WTC11 (cell line): ENCODE results near the gene CTRL. TPM values are rescaled to one million over a fixed set of nuclear protein-coding genes. Genes with fewer than 3 reads are reported as not detected.

Source experiments
- ATAC-seq: fragments of 200-7000 bp; cut with Tn5 transposase; 2 replicates; pipeline ENCODE4 v1.10.0; 2021; ENCODE audit warnings: mild to moderate bottlenecking, moderate library complexity
- CTCF ChIA-PET: fragments of 300-600 bp; sonication (Branson Sonifier 250); formaldehyde crosslinking; loops from one replicate; lab custom pipeline; 2021; ENCODE audit warnings: antibody characterized with exemption; lab: Charles Lee
- POLR2A ChIA-PET: fragments of 350-600 bp; sonication (Branson Sonifier 250); formaldehyde crosslinking; loops from one replicate; lab custom pipeline; 2021; ENCODE audit warnings: antibody characterized with exemption; lab: Charles Lee
- DNase-seq: peaks from one replicate; pipeline ENCODE4 v3.0.0; 2021; ENCODE audit warnings: low spot score
- H3K27ac Mint-ChIP-seq: 2 replicates; pipeline ENCODE4 v1.8.0; 2021; ENCODE audit warnings: mixed read lengths
- H3K27me3 Mint-ChIP-seq: 2 replicates; pipeline ENCODE4 v1.8.0; 2021; ENCODE audit warnings: low read depth, mild to moderate bottlenecking, moderate library complexity, mixed read lengths
- H3K36me3 Mint-ChIP-seq: 2 replicates; pipeline ENCODE4 v1.8.0; 2021; ENCODE audit warnings: mixed read lengths
- H3K4me1 Mint-ChIP-seq: 2 replicates; pipeline ENCODE4 v1.8.0; 2022; ENCODE audit warnings: mixed read lengths
- H3K4me3 Mint-ChIP-seq: 2 replicates; pipeline ENCODE4 v1.8.0; 2021; ENCODE audit warnings: mild to moderate bottlenecking, moderate library complexity, mixed read lengths
- H3K9me3 Mint-ChIP-seq: 2 replicates; pipeline ENCODE4 v1.8.0; 2021; ENCODE audit warnings: mixed read lengths
- CBFB ChIP-seq: sonication (generic); formaldehyde crosslinking; IDR thresholded peaks from 2 replicates; pipeline ENCODE4 v1.8.1; 2022; ENCODE audit warnings: mild to moderate bottlenecking, low read depth, missing genetic modification reagents
- ELF4 ChIP-seq: sonication (generic); formaldehyde crosslinking; IDR thresholded peaks from 2 replicates; pipeline ENCODE4 v1.8.1; 2022; ENCODE audit warnings: low read depth, mild to moderate bottlenecking, moderate library complexity, missing genetic modification reagents
- GABPB1 ChIP-seq: sonication (generic); formaldehyde crosslinking; IDR thresholded peaks from 2 replicates; pipeline ENCODE4 v1.8.1; 2023; ENCODE audit warnings: mild to moderate bottlenecking, missing genetic modification reagents
- HMGA2 ChIP-seq: fragments of 250-450 bp; sonication (Bioruptor Pico); IDR thresholded peaks from 2 replicates; pipeline ENCODE4 v1.4.0; 2021; ENCODE audit warnings: mild to moderate bottlenecking, moderate library complexity
- KAT7 ChIP-seq: sonication (generic); formaldehyde crosslinking; IDR thresholded peaks from 2 replicates; pipeline ENCODE4 v1.8.1; 2023; ENCODE audit warnings: missing genetic modification reagents, mild to moderate bottlenecking, borderline replicate concordance
- MXD4 ChIP-seq: fragments of 250-450 bp; sonication (Bioruptor Pico); IDR thresholded peaks from 2 replicates; pipeline ENCODE4 v1.8.0; 2021; ENCODE audit warnings: mild to moderate bottlenecking, moderate library complexity, borderline replicate concordance
- NFYB ChIP-seq: sonication (generic); formaldehyde crosslinking; conservative IDR thresholded peaks from 2 replicates; pipeline ENCODE4 v1.8.0; 2022; ENCODE audit warnings: low read depth, missing genetic modification reagents
- NR1H2 ChIP-seq: sonication (generic); formaldehyde crosslinking; IDR thresholded peaks from 2 replicates; pipeline ENCODE4 v1.9.0; 2021; ENCODE audit warnings: mild to moderate bottlenecking, moderate library complexity, missing genetic modification reagents
- NR2C2 ChIP-seq: sonication (generic); formaldehyde crosslinking; IDR thresholded peaks from 2 replicates; pipeline ENCODE4 v1.8.0; 2022; ENCODE audit warnings: mild to moderate bottlenecking, missing genetic modification reagents
- RORB ChIP-seq: fragments of 250-450 bp; sonication (Bioruptor Pico); IDR thresholded peaks from 2 replicates; pipeline ENCODE4 v1.9.0; 2021; ENCODE audit warnings: mild to moderate bottlenecking
- TCF7 ChIP-seq: sonication (generic); formaldehyde crosslinking; IDR thresholded peaks from 2 replicates; pipeline ENCODE4 v1.8.0; 2022; ENCODE audit warnings: mild to moderate bottlenecking, low read depth, missing genetic modification reagents, moderate library complexity
- ZBTB21 ChIP-seq: sonication (generic); formaldehyde crosslinking; IDR thresholded peaks from 2 replicates; pipeline ENCODE4 v1.8.1; 2023; ENCODE audit warnings: mild to moderate bottlenecking, missing genetic modification reagents, borderline replicate concordance
- ZNF232 ChIP-seq: sonication (generic); formaldehyde crosslinking; IDR thresholded peaks from 2 replicates; pipeline ENCODE4 v1.8.0; 2022; ENCODE audit warnings: mild to moderate bottlenecking, missing genetic modification reagents
- total RNA-seq: library from RNA; stranded (reverse); gene quantifications from 3 replicates; pipeline ENCODE4 v1.2.3, GENCODE V29; 2021
- TF ChIP-seq, protein P1 (sequence below): sonication (generic); formaldehyde crosslinking; IDR thresholded peaks from 2 replicates; pipeline ENCODE4 v1.8.0; 2022; ENCODE audit warnings: mild to moderate bottlenecking, missing genetic modification reagents
- TF ChIP-seq, protein P2 (sequence below): sonication (generic); formaldehyde crosslinking; IDR thresholded peaks from 2 replicates; pipeline ENCODE4 v1.8.1; 2022; ENCODE audit warnings: low read depth, missing genetic modification reagents, borderline replicate concordance
- TF ChIP-seq, protein P3 (sequence below): sonication (generic); formaldehyde crosslinking; IDR thresholded peaks from 2 replicates; pipeline ENCODE4 v1.8.0; 2023; ENCODE audit warnings: missing genetic modification reagents, mild to moderate bottlenecking, borderline replicate concordance
- TF ChIP-seq, protein P4 (sequence below): fragments of 200-600 bp; IDR thresholded peaks from 2 replicates; pipeline ENCODE4 v1.8.0; 2022; ENCODE audit warnings: antibody characterized with exemption
- TF ChIP-seq, protein P5 (sequence below): sonication (generic); formaldehyde crosslinking; conservative IDR thresholded peaks from 2 replicates; pipeline ENCODE4 v1.8.1; 2023; ENCODE audit warnings: mild to moderate bottlenecking, low read depth, missing genetic modification reagents, moderate library complexity
- TF ChIP-seq, protein P6 (sequence below): sonication (generic); formaldehyde crosslinking; IDR thresholded peaks from 2 replicates; pipeline ENCODE4 v1.8.0; 2022; ENCODE audit warnings: mild to moderate bottlenecking, missing genetic modification reagents
- TF ChIP-seq, protein P7 (sequence below): sonication (generic); formaldehyde crosslinking; IDR thresholded peaks from 2 replicates; pipeline ENCODE4 v1.8.0; 2022; ENCODE audit warnings: mild to moderate bottlenecking, missing genetic modification reagents

CTRL gene
- total RNA-seq, 1 experiment from 2014 or later: 2.8 TPM

DNA sequence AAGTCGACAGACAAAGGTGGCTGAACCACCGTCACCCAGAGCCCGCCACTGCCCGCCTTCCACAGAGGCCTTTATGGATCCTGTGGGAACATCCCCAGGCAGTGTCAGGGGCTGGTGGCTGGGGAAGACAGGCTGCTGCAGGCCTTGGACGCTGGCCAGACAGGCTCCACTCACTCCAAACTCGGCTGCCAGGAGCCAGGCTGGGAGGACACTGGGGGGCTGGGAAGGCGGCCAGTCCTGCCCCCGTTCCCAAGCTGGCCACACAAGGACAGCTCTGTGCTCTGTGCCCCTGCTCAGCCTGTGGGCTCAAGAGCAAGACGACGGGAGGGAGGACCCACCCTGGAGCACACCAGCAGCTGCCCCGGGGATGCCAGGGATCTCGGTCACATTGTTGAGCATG is 19.8 kb upstream of the CTRL start:
- H3K9me3 Mint-ChIP-seq: no peaks in the 10 kb centered on the region
- CTCF ChIA-PET: interaction anchor here (0.7 kb wide), 1 partner anchor 11 kb away, joined by 3 read pairs; no protein-coding TSS in a partner anchor
- H3K36me3 Mint-ChIP-seq: peaks cover 40% of the 10 kb centered on the region
- no peak for ATAC-seq
- H3K27me3 Mint-ChIP-seq: no peaks in the 10 kb centered on the region
- TF ChIP-seq ELF4 (CRISPR knock-in tag): no peak
- TF ChIP-seq, all 79 proteins: peak for 0
- POLR2A ChIA-PET: no interaction called here
- Mint-ChIP-seq H3K4me3 (no peak overlapping the region), H3K4me1 (no peaks in the 10 kb centered on the region), H3K27ac (no peak overlapping the region)
- DNase-seq: no peak

DNA sequence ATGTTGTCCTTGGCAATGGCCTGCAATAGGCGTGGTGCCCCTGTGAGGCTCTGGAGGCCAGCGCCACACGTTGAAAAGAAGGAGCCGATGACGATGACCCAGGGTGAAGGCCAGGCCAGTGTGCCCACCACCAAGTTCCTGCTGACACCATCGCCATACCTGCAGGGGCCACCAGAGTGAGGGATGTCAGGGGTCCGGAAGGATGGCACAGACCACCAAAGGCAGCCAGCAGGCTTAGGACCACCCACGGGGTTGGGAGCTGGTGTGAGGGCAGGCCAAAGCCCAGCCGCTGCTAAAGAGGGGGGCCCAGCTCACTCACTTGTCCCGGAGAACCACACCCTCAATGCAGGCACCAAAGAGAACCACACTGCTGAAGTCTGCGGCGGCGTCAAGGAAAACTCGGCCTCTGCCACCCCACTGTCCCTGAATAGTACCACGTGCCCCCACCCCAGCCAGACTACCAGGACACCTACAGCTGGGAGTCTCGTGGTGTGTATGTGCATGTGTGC is 18.7 kb upstream of the CTRL start:
- DNase-seq (no peak), ATAC-seq (no peak)
- H3K9me3 Mint-ChIP-seq: no peaks in the 10 kb centered on the region
- CTCF ChIA-PET: interaction anchor here (1.1 kb wide), 3 partner anchors 8 to 134 kb away, joined by 3 to 4 read pairs (median 3); no protein-coding TSS in a partner anchor
- H3K27me3 Mint-ChIP-seq: no peaks in the 10 kb centered on the region
- POLR2A ChIA-PET: no interaction called here
- TF ChIP-seq, protein P1, sequence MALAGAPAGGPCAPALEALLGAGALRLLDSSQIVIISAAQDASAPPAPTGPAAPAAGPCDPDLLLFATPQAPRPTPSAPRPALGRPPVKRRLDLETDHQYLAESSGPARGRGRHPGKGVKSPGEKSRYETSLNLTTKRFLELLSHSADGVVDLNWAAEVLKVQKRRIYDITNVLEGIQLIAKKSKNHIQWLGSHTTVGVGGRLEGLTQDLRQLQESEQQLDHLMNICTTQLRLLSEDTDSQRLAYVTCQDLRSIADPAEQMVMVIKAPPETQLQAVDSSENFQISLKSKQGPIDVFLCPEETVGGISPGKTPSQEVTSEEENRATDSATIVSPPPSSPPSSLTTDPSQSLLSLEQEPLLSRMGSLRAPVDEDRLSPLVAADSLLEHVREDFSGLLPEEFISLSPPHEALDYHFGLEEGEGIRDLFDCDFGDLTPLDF (CRISPR knock-in tag): no peak
- no peak for TF ChIP-seq MXD4 (CRISPR knock-in tag)
- no peak for TF ChIP-seq HMGA2
- no peak for TF ChIP-seq CBFB
- TF ChIP-seq NR2C2 (CRISPR knock-in tag): no peak
- TF ChIP-seq, protein P2, sequence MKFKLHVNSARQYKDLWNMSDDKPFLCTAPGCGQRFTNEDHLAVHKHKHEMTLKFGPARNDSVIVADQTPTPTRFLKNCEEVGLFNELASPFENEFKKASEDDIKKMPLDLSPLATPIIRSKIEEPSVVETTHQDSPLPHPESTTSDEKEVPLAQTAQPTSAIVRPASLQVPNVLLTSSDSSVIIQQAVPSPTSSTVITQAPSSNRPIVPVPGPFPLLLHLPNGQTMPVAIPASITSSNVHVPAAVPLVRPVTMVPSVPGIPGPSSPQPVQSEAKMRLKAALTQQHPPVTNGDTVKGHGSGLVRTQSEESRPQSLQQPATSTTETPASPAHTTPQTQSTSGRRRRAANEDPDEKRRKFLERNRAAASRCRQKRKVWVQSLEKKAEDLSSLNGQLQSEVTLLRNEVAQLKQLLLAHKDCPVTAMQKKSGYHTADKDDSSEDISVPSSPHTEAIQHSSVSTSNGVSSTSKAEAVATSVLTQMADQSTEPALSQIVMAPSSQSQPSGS: no peak
- TF ChIP-seq, protein P3, sequence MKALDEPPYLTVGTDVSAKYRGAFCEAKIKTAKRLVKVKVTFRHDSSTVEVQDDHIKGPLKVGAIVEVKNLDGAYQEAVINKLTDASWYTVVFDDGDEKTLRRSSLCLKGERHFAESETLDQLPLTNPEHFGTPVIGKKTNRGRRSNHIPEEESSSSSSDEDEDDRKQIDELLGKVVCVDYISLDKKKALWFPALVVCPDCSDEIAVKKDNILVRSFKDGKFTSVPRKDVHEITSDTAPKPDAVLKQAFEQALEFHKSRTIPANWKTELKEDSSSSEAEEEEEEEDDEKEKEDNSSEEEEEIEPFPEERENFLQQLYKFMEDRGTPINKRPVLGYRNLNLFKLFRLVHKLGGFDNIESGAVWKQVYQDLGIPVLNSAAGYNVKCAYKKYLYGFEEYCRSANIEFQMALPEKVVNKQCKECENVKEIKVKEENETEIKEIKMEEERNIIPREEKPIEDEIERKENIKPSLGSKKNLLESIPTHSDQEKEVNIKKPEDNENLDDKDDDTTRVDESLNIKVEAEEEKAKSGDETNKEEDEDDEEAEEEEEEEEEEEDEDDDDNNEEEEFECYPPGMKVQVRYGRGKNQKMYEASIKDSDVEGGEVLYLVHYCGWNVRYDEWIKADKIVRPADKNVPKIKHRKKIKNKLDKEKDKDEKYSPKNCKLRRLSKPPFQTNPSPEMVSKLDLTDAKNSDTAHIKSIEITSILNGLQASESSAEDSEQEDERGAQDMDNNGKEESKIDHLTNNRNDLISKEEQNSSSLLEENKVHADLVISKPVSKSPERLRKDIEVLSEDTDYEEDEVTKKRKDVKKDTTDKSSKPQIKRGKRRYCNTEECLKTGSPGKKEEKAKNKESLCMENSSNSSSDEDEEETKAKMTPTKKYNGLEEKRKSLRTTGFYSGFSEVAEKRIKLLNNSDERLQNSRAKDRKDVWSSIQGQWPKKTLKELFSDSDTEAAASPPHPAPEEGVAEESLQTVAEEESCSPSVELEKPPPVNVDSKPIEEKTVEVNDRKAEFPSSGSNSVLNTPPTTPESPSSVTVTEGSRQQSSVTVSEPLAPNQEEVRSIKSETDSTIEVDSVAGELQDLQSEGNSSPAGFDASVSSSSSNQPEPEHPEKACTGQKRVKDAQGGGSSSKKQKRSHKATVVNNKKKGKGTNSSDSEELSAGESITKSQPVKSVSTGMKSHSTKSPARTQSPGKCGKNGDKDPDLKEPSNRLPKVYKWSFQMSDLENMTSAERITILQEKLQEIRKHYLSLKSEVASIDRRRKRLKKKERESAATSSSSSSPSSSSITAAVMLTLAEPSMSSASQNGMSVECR (CRISPR knock-in tag): no peak
- TF ChIP-seq ZNF232 (CRISPR knock-in tag): no peak
- no peak for TF ChIP-seq GABPB1 (CRISPR knock-in tag)
- no peak for TF ChIP-seq ZBTB21
- TF ChIP-seq NFYB (CRISPR knock-in tag): no peak
- TF ChIP-seq, protein P4, sequence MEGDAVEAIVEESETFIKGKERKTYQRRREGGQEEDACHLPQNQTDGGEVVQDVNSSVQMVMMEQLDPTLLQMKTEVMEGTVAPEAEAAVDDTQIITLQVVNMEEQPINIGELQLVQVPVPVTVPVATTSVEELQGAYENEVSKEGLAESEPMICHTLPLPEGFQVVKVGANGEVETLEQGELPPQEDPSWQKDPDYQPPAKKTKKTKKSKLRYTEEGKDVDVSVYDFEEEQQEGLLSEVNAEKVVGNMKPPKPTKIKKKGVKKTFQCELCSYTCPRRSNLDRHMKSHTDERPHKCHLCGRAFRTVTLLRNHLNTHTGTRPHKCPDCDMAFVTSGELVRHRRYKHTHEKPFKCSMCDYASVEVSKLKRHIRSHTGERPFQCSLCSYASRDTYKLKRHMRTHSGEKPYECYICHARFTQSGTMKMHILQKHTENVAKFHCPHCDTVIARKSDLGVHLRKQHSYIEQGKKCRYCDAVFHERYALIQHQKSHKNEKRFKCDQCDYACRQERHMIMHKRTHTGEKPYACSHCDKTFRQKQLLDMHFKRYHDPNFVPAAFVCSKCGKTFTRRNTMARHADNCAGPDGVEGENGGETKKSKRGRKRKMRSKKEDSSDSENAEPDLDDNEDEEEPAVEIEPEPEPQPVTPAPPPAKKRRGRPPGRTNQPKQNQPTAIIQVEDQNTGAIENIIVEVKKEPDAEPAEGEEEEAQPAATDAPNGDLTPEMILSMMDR: no peak
- TF ChIP-seq KAT7 (CRISPR knock-in tag): no peak
- TF ChIP-seq, protein P5, sequence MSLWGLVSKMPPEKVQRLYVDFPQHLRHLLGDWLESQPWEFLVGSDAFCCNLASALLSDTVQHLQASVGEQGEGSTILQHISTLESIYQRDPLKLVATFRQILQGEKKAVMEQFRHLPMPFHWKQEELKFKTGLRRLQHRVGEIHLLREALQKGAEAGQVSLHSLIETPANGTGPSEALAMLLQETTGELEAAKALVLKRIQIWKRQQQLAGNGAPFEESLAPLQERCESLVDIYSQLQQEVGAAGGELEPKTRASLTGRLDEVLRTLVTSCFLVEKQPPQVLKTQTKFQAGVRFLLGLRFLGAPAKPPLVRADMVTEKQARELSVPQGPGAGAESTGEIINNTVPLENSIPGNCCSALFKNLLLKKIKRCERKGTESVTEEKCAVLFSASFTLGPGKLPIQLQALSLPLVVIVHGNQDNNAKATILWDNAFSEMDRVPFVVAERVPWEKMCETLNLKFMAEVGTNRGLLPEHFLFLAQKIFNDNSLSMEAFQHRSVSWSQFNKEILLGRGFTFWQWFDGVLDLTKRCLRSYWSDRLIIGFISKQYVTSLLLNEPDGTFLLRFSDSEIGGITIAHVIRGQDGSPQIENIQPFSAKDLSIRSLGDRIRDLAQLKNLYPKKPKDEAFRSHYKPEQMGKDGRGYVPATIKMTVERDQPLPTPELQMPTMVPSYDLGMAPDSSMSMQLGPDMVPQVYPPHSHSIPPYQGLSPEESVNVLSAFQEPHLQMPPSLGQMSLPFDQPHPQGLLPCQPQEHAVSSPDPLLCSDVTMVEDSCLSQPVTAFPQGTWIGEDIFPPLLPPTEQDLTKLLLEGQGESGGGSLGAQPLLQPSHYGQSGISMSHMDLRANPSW (CRISPR knock-in tag): no peak
- no peak for TF ChIP-seq TCF7 (CRISPR knock-in tag)
- no peak for TF ChIP-seq NR1H2 (CRISPR knock-in tag)
- TF ChIP-seq, protein P6, sequence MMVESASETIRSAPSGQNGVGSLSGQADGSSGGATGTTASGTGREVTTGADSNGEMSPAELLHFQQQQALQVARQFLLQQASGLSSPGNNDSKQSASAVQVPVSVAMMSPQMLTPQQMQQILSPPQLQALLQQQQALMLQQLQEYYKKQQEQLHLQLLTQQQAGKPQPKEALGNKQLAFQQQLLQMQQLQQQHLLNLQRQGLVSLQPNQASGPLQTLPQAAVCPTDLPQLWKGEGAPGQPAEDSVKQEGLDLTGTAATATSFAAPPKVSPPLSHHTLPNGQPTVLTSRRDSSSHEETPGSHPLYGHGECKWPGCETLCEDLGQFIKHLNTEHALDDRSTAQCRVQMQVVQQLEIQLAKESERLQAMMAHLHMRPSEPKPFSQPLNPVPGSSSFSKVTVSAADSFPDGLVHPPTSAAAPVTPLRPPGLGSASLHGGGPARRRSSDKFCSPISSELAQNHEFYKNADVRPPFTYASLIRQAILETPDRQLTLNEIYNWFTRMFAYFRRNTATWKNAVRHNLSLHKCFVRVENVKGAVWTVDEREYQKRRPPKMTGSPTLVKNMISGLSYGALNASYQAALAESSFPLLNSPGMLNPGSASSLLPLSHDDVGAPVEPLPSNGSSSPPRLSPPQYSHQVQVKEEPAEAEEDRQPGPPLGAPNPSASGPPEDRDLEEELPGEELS (CRISPR knock-in tag): no peak
- TF ChIP-seq, protein P7, sequence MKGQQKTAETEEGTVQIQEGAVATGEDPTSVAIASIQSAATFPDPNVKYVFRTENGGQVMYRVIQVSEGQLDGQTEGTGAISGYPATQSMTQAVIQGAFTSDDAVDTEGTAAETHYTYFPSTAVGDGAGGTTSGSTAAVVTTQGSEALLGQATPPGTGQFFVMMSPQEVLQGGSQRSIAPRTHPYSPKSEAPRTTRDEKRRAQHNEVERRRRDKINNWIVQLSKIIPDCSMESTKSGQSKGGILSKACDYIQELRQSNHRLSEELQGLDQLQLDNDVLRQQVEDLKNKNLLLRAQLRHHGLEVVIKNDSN: no peak
- no peak for TF ChIP-seq RORB
- H3K27ac Mint-ChIP-seq: no peak overlapping the region
- H3K36me3 Mint-ChIP-seq: peaks cover 46% of the 10 kb centered on the region
- no peak overlapping the region for H3K4me3 Mint-ChIP-seq
- H3K4me1 Mint-ChIP-seq: no peaks in the 10 kb centered on the region
